Stimulated activated CD4-positive, alpha-beta T cell treated with anti-CD3 and anti-CD28 coated beads, Interleukin-2, amount 100 ng/mL, for 48 hours (primary cell): Measurements from ENCODE around the gene SLC2A9.

ENCODE experiments used
- DNase-seq, 2 donors: peaks; one replicate each; pipeline ENCODE4 v3.0.0-alpha.2; 2020

The SLC2A9 gene

DNA sequence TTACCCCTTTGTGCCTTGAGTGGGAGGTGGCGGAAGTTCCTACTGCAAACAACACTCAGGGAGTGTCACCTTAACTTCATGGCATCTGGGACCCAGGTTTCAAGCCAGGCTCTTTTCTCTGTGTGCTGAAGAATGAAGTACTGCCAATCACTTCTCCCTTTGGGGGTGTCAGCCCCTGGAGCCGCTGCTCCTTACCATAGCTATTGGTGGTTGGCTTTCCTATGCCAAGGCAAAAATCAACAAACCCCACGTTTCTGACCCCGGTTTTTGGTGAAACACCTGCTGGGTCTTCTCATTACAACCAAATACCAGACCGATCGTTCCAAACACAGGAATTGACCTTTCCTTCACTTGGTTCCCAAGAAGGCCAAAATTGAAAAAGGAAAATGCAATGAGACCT lies 19.7 kb upstream of the SLC2A9 start:
- no peak for DNase-seq

DNA sequence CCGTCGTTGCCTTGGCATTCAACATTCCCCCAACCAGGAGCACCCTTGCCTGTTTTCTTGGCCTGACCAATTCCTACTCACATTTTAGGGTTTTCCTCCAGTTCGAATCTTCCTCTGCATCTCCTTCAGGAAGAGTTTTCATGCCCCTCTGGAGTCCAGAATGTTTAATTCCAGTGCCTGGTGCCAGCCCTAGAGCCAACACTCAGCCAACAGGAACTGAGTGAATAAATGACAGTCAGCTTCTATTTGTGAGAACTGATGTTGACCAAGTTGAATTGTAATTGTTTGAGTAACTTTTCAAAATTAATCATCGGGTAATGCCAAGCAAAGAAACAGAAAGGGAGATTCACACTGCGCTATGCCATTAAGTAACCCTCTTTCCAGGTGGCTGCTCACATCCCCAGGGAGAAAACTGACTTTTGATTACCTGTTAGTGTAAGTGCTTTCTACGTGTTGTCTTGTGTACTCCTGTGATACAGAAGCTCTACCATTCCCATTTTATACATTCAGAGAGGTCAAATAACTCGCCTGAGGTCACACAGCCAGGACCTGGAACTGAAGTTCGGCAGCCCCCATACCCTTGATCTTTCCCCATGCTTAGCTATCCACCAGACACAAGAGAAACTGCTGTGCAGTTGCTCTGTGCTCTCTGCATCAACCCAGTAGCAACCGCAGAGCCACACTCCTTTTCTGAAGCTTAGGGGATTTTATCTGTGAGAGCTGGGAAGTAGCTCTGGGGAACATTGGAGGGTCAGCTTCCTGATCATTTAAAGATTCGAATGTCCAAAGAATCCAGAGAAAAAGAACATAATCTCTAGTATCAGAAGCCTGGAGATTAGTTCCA lies 19.0 kb upstream of the SLC2A9 start:
- no peak for DNase-seq

DNA sequence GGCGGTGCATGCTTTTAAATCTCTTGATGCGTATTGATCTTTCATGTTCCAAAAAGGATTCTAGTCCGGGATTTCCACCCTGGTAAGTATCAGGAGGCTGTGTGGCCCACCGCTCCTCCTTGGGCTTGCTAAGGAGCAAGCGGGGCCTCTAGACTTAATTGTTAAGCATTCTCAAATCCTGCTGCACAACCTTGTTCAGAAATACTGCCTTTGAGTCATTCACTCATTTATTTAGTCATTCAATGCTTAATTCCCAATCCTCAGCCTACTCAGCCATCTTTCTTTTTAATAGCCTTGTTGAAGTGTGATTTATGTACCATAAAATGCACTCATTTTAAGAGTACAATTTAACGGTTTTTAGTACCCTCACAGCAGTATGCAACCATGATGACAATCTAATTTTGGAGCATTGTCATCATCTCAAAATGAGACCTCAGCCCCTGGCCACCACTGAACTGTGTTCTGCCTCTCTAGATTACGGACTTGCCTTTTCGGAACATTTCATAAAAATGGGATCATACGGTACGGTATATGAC lies 15.6 kb upstream of the SLC2A9 start:
- no peak for DNase-seq

DNA sequence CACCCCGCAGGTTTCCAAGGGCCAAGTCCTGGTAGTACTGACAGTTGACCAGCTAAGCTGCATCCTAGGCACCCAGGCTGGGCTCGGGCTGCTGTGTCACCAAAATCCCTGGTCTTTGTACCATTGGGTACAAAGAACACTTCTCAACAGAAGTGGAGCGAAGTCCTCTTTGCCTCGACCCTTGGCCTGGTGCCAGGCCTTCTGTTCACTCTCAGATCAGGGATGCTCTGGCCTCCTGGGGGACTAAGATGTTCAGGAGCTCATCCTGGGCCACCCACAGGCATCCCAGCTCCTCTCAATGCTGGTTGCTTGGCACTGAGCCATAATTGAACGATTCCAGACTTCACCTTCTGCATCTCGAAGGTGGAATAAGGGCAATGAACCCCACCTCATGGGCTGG lies 13.8 kb upstream of the SLC2A9 start:
- DNase-seq = no peak

DNA sequence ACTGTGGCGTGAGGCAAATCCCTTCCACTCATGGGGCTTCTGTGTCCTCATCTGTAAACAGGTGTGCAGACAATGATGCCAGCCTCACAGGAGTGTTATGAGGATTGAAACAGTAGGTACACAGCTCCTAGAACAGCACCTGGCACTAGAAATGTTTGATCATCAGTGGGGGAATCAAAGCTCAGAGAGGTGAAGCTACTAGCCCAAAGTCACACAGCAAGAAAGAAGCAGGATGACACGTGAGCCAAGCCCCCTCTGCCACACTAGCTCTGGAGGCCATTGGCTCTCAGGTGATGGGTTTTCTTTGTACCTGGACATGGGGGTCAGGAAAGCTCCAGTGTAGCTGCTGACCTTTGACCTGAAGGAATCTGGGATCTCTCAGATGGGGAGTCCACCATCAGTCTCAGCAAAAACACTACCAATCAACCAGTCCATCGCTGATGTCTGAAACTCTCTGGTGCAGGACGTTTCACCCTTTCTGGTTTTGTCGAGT lies 13.4 kb upstream of the SLC2A9 start:
- no peak for DNase-seq

DNA sequence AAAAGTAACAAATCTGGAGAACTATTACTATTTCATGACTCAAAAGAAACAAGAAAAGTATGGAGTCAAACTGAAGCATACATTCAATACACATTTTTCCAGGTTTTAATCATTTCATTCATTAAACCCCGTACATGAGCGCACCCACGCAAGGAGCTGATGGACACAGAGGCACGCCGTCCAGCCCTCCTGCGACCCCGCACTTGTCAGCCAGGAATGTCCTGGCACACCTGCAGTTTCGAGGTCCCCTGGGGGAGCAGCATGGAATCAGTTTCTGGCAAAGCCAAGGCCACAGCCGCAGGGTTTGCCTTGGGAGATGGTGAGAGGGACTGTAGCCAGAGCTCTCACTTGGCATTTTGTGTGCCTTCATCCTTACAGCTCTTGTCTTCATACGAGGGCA lies 12.8 kb upstream of the SLC2A9 start:
- no peak for DNase-seq

DNA sequence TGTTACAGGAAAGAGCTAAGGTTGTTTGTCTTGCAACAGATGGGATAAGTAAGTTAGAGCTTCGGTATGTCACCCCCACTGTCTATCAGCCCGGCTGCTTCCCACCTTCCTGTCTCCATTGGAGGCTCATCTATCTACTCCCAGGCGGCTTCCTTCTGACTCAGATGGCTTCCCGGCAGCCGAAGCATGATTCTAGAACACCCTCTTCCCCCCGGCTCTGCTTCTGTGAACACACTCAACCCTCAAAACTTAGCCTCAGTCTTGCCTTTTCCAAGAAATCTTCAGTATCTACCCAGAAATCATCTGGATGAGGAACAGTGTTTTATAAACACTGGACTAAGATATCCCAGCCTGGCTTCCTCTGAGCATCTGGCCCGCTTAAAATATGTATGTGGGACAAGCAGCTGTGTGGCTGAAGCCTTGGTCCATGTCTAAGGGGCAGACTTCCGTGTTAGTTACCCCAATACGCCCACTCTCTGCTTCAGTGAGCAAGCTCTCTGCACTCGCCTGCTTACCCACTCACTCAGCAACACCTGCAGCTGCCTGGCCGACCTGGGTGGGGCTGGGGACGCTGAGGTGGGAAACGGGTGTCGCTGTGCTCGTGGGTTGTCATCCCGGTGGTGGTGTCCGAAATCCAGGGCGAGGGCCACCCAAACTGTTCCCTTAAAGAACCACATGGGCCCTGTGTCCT lies 12.0 kb upstream of the SLC2A9 start:
- no peak for DNase-seq

DNA sequence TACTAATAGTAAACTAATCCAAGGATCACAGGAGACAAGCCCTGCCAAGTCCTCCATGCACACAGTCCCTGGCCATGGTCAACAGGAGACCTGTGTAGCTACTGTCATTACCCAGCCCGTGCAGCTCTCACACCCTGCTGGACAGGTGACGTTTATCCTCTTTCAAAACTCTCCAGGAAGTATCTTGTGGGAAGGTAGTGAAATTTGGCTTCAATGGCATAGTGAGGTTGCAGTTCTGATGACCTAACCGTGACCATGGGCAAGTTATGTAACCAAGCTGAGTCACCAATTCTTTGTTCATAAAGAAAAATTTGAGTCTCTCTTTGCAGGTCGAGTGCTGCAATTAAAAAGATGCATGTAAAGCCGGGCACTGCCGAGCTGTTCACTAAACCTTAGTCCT lies 11.3 kb upstream of the SLC2A9 start:
- no peak for DNase-seq

DNA sequence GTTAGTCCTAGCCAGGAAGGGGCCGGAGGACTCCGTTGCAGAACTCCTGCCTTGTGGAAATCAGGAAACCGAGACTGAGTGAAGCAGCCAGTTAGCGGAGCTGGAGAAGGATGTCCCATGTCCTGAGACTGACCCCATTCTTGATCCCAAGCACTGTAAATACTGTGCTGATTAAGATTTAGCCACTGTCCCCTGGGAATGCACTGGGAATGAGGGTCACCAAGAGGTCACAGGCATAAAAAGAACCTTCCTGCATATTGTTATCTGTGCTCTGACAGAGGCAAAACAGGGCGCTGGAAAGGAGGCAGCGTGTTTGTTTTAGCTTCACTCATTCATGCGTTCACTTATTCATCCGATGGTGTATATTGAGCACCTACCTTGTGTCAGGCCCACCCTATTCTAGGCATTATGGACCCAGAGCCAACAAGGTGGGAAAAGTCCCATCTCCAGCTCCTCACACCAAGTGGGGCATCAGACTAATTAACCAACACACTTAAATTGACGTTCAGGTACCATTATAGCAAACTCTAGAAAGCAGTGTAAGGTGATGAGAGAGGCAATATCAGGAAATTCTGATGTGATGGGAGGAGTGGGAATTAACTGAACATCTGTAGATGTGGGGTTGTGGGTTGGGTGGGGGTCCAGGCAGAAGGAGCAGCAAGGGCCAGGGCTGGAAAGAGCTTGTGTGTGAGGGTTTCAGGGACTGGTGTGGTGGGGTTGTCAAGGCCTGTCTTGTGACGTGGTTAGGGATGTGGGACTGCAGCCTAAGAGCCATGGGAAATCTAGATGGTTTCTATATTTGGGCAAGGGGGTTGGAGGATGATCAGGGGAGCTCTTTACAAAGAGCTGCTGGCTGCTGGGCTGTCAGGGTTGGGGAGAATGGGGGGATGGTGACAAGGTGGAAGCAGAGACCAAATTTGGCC lies 10.6 kb upstream of the SLC2A9 start:
- DNase-seq = no peak

DNA sequence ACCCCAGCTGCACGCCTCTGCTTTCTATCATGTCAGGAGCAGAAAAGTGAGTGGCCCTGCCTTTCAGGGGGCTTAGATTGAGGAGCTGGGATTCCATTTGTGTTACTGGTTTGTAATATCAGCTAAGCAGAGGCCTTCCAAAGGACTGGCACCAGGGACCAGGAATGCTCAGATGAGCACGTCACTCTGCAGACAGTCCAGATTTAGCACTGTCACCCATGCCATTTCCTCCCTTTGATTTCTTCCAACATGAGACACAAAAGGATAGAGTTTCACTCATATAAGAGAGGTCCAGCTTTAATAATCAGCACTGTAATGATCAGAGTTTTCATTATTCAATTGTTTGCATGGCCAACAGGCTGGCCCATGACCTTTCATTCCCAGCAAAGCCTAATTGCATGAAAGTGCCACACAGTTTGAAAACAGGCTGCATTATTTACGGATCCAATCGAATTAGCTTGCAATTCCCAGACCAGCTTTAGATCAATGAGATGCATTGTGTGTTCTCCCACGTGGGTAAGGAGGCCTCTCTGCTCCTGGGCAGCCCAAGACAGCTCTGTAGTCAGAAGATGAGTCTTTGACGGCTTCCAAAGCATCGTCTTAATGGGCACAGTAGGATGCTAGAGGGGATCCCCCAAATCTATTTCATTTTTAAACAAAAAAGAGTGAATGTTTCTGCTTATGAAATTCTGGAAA lies 9.8 kb upstream of the SLC2A9 start:
- DNase-seq = no peak

DNA sequence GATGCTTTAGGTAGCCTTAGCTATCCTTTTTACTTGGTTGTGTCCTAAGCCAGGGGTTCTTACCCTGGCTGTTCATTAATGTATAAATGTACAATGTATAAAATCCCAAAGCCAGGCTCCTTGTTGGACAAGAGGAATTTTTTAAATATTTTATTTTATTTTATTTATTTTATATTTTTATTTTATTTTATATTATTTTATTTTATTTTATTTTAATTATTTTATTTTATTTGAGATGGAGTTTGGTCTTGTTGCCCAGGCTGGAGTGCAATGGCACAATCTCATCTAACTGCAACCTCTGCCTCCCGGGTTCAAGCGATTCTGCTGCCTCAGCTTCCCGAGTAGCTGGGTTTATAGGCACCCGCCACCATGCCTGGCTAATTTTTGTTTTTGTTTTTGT lies 8.1 kb upstream of the SLC2A9 start:
- no peak for DNase-seq

DNA sequence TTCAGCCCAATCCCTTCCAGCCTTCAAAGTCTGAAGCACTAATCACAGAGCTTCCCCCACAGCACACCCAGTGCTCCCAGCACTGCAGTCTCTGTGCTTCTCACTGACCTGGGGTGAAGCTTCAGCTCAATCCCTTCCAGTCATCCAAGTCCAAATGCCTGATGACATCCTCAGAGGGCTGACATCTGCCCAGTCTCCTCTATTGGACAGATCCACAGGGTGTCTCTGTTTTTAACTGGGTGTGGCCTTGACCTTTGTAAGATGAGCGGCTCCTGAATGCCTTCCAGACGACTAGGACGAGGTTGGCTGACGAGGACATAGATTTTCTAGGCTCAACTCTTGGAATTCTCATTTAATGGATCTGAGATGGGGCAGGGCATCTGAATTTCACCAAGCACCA lies 7.6 kb upstream of the SLC2A9 start:
- no peak for DNase-seq

DNA sequence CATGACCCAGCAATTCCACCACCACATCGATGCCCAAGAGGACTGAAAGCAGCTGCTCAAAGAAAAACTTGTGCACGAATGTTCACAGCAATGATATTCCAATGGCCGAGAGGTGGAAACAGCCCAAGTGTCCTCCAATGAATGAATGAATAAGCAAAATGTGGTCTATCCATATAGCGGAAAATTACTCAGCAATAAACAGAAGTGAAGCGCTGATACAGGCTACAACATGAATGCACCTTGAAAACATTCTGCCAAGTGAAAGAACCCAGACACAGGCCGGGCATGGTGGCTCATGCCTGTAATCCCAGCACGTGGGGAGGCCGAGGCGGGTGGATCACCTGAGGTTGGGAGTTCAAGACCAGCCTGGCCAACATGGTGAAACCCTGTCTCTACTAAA lies 5.2 kb upstream of the SLC2A9 start:
- DNase-seq = no peak

DNA sequence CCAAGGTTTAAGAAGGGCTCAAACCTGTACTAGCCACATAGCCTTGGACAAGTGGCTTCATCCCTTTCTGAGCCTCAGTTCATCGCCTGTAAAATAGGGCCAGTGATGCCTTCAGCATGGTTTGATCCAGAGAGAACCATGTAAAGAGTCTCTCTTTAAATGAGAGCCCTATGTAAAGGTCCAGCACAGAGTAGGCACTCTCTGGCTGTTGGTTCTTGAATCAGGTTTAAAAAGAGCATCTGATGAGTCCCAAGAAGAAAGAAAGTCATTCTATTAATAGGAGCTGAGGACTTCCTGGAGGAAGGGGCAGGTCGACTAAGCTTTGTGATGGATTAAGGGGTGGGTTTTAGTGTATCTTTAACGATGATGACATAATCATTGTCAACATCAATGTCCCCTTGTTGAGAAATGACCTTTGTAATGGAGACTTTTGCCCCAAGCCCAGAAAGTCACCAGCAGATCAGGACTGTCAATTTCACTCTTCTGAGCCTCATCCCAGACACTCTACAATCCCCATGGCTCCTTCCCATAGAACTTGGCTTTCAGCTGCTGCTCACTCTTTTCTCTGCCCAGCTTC lies 4.0 kb upstream of the SLC2A9 start:
- DNase-seq = no peak

DNA sequence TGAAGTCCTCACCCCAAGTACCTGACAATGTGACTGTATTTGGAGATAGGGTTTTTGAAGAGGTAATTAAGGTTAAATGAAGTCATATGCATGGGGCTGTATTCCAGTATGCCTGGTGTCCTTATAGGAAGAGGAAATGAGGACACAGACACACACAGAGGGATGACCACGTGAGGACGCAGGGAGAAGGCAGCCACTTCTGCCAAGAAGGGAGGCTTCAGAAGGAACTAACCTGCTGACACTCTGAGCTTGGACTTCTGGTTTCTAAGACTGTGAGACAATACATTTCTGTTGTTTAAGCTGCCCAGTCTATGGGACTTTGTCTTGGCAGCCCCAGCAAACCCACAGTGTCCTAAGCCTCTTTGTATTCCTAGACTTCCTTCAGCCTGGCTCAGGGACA lies 3.0 kb upstream of the SLC2A9 start:
- no peak for DNase-seq

DNA sequence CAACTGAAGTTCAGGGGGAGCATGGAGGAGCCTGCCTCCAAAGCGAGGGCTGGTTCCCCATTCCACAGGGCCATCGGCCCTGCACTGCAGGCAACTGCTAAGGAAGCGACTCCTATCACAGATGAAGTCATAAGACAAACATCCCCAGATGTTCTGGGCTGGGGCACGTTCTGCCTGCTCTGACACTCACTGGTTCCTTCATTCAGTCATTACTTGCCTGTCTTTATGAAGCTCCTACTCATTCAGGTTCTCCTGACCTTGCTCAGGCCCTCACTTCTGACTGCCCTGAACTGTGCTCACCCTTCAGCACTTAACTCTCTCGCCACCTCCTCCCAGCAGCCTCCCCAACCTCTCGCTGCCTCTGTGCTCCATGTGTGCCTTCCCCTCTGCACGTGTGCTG lies 2.5 kb upstream of the SLC2A9 start:
- DNase-seq = no peak

DNA sequence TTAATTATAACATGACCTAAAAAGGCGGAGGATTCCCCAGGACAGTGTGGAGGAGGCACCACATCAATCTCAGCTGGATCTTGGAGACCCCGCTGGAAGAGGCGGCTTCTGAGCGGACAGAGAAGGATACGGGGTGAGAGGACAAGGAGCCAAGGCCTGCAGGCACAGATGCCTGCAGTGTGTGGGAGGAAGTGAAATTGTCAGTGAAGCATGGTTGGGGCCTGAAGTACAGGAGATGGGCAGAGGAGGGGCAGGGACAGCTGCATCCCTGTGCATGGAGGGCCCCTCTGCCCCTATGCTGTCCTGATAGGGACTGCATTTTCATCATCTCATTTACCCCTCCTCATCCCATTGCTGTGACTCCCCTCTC lies 1.7 kb upstream of the SLC2A9 start:
- DNase-seq = no peak

DNA sequence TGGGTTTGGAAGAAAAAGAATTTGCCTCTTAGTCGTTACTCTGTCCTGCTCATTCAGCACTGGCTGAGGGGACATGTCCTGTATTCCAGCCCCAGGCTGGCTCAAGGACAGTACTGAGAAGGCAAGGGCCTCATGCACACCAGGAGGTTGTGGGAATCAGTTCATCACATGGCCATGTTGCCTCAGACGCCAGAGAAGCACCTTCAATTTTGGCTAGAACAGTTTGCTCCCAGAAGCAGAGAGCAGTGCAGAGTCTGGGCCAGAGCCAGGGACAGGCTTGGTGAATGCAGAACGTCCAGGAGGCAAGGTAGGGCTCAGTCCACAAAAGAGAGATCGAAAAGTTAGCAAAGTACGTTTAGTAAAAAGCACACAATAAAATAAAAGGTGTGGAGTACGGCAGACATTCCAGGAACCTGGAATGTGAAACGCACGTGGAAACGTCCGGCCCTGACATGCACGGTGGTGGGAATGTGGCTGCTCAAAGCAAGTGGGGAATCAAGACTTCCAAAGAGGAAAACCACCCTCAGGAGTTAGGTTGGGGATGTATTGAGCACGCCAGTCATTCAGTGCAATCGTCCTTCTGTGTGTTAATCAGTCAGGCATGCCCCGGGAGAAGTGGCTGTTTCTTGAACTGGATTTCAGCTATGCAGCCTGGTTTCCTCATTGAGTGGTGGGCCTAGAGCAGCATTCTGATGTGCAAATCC lies 1.2 kb upstream of the SLC2A9 start:
- no peak for DNase-seq

DNA sequence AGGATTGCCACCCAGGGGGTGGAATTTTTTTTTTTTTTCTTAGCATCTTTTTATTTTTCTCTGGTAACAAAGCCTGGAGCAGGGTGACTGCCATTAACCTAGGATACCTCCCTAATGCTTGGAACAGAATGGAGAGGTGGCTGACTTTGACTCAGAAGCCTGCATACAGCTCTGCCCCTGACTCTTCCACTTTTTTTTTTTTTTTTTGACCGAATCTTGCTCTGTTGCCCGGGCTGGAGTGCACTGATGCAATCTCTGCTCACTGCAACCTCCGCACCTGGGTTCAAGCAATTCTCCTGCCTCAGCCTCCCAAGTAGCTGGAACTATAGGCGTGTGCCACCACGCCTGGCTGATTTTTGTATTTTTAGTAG lies 341 bp upstream of the SLC2A9 start:
- DNase-seq = no peak

DNA sequence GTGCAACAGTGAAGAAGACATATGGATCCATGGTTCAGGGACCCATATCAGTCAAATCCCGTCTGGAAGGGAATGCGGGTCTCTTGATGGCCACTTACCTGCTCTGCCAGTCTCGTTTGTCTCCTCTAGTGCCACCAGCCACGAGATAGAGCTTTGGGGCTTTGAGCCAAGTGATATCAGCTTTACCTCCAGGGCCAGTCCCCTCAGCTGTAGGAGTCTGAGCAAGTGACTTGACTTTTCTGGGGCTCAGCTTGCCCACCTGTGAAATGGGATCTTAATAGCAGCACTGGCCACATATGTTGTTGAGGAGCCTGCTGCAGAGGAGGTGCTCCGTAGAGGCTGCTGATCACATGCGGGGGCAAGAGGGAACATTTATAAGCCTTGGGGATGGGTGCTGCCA lies 1.2 kb downstream of the SLC2A9 start:
- no peak for DNase-seq

DNA sequence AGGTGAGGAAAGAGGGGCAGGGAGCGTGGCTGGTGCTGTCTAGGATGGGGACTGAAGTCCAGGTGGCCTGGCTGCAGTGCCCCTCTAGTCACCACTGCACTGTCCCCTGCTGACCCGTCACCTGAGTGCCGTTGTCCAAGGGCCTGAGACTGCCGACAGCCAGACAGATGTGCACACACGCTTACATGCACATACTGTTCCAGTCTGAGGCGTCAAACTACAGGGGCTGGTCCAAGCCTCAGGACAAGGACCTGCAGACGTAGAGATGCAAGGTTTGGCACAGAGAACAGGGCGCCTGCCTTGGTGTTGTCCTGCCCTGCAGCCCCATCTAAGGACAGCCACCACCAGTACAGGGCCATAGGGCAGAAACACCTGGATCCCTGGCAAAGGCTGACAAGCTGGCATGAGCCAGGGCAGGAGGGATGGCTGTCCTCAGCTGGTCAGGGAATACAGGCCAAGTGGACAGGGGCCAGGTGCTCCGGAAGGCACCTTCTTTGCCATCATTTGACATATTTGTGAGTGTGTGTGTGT lies 1.7 kb downstream of the SLC2A9 start:
- DNase-seq = no peak
